ENCODE measurements around the gene FBXO3.

DNA sequence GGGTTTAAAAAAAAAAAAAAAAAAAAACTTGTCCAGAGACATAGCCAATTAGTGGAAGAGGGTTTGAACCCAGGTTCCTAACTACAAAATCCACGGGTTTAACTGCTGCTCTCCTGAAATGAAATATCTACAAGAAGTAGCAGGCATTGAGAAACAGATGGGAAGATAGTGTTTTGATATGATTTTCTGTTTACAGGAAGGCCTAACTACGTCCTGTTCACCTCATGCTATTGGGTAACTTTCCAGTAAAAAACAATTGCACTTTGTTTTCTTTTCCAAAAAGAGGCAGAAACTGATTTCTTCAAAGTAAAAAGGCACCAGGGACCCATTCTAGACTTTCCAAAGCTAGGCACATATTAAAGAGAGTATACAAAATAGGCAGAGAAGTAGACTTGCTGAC lies 67.8 kb downstream of the FBXO3 start:
- TF ChIP-seq YY1 (IDR thresholded peaks at IDR 0.05; ENCODE audit: low read depth, low read length) (no peak), SIX5 (IDR thresholded peaks at IDR 0.05; ENCODE audit: low read depth, low read length) (no peak), SIN3A (conservative IDR thresholded peaks at IDR 0.05 in 1 of 2, IDR thresholded peaks at IDR 0.05 in 1 of 2; ENCODE audit: low read depth in 1 of 2, low read length in 2 of 2) (no peak), JUND (IDR thresholded peaks at IDR 0.05; ENCODE audit: low read length) (no peak)

Data from H1 (cell line).